Cardiac septum (tissue), 1 donor: ENCODE measurements around the gene SMIM44. TPM values are rescaled to one million over a fixed set of nuclear protein-coding genes. Genes with fewer than 3 reads are reported as not detected.

Experiments used
- DNase-seq: peaks from one replicate; pipeline ENCODE4 v3.0.0-alpha.2; 2020; ENCODE audit warnings: low spot score
- intact Hi-C: fragments of 100-400 bp; cut with DNase I; formaldehyde crosslinking; loops from one replicate; pipeline ENCODE4 v1.14.0; 2022
- total RNA-seq: library from RNA; stranded (reverse); fragmentation: NEBNext Ultra II Directional; extraction: Animal tissue kit (Norgen Biotek cat#: 25700); gene quantifications from one replicate; pipeline ENCODE4 v1.2.1, GENCODE V29; 2021
- donor health status: DM: no; HTN: no; CAD: no.

The SMIM44 gene
- total RNA-seq, 1 donor from 2014 or later = not detected

GRCh38 chr19:3504735-3505134 is 21.5 kb upstream of the SMIM44 start:
- intact Hi-C loops = loop anchor here (5.0 kb wide), 1 partner anchor 68 kb away; the partner anchor contains the start of gene HMG20B
- DNase-seq = no peak

GRCh38 chr19:3503036-3503572 is 19.9 kb upstream of the SMIM44 start:
- intact Hi-C loops = no loop called here
- DNase-seq = no peak

GRCh38 chr19:3501780-3502179 is 18.5 kb upstream of the SMIM44 start:
- DNase-seq = no peak
- intact Hi-C loops = no loop called here

GRCh38 chr19:3500429-3501101 is 17.3 kb upstream of the SMIM44 start, which contains the start of gene DOHH:
TSS of gene DOHH (minus strand) at chr19:3500674. CDS start at chr19:3496814, 3,860 bp downstream.
- DNase-seq = peak; percentile 98
- intact Hi-C loops = no loop called here

- DNase-seq = no peak
- intact Hi-C loops = no loop called here
Measured at GRCh38 chr19:3499738-3500428, 16.6 kb upstream of the SMIM44 start.

- intact Hi-C loops = no loop called here
- DNase-seq = no peak
Measured at GRCh38 chr19:3497757-3498520, 14.7 kb upstream of the SMIM44 start.

GRCh38 chr19:3496392-3497273 is 13.4 kb upstream of the SMIM44 start:
- intact Hi-C loops = no loop called here

GRCh38 chr19:3494559-3494958 is 11.3 kb upstream of the SMIM44 start:
- DNase-seq = no peak
- intact Hi-C loops = no loop called here

More at GRCh38 chr19:3496392-3497273, 13.4 kb upstream of the SMIM44 start:
- DNase-seq = no peak

- intact Hi-C loops = no loop called here
- no peak for DNase-seq
Measured at GRCh38 chr19:3494051-3494450, 10.8 kb upstream of the SMIM44 start.

GRCh38 chr19:3493651-3494050 is 10.4 kb upstream of the SMIM44 start:
- intact Hi-C loops = no loop called here
- DNase-seq = no peak

GRCh38 chr19:3492919-3493318 is 9.7 kb upstream of the SMIM44 start:
- intact Hi-C loops = no loop called here
- no peak for DNase-seq

- intact Hi-C loops = no loop called here
- no peak for DNase-seq
Measured at GRCh38 chr19:3492131-3492839, 9.0 kb upstream of the SMIM44 start.

GRCh38 chr19:3491396-3492119 is 8.3 kb upstream of the SMIM44 start:
- DNase-seq = no peak
- intact Hi-C loops = no loop called here

- intact Hi-C loops = no loop called here
- no peak for DNase-seq
Measured at GRCh38 chr19:3482507-3483225, 575 bp downstream of the SMIM44 start.

GRCh38 chr19:3481241-3482090 is 1.8 kb downstream of the SMIM44 start:
- intact Hi-C loops = no loop called here
- no peak for DNase-seq

- intact Hi-C loops = no loop called here
- no peak for DNase-seq
Measured at GRCh38 chr19:3480383-3481091, 2.7 kb downstream of the SMIM44 start, which contains the start of gene SMIM24. TSS of gene SMIM24 (minus strand) at chr19:3480525. CDS start at chr19:3480463, 62 bp downstream.
